GM12892 (cell line): ENCODE measurements around the gene LIG1.

Experiments used
- POLR2A ChIP-seq: IDR thresholded peaks from 2 replicates; pipeline ENCODE4 v1.6.1; 2011; ENCODE audit warnings: low read depth, low read length, control low read depth
- POLR2AphosphoS5 ChIP-seq: IDR thresholded peaks from 2 replicates; pipeline ENCODE4 v1.6.1; 2011; ENCODE audit warnings: low read depth, low read length, control low read depth
- TAF1 ChIP-seq: IDR thresholded peaks from 2 replicates; pipeline ENCODE4 v1.6.1; 2011; ENCODE audit warnings: low read depth, mild to moderate bottlenecking, control low read depth, low read length, borderline replicate concordance

- no peak for TF ChIP-seq POLR2AphosphoS5
- no peak for TF ChIP-seq TAF1
- no peak for TF ChIP-seq POLR2A
These were observed 37.0 kb downstream of the LIG1 start for GRCh38 chr19:48133094-48133493.
